CD4-positive, CD25-positive, alpha-beta regulatory T cell (primary cell): ENCODE data around the gene AFF1. TPM values are rescaled to one million over a fixed set of nuclear protein-coding genes. Genes with fewer than 3 reads are reported as not detected.
A peak's percentile ranks its signal among the peaks of the same experiment; 100 is the strongest.

Experiments
- ATAC-seq, 2 donors: fragments of 150-1000 bp; cut with Tn5 transposase; one replicate each; pipeline ENCODE4 v1.10.0; 2021; ENCODE audit warnings: low read depth in 2 of 2, moderate number of reproducible peaks in 2 of 2, moderate library complexity in 1 of 2
- DNase-seq, 3 donors: peaks; one replicate each; pipeline versions ENCODE4 v3.0.0 to v3.0.0-alpha.2; 2012 to 2022; ENCODE audit warnings: mixed read lengths in 1 of 3
- H3K27ac ChIP-seq: one replicate; pipeline ENCODE4 v1.7.0; 2013; ENCODE audit warnings: mild to moderate bottlenecking, low read length; ENCODE audit not compliant: insufficient read depth, poor library complexity, severe bottlenecking
- H3K27me3 ChIP-seq: one replicate; pipeline ENCODE4 v1.7.0; 2013; ENCODE audit warnings: low read length; ENCODE audit not compliant: control insufficient read depth, insufficient read depth
- H3K36me3 ChIP-seq: one replicate; pipeline ENCODE4 v1.7.0; 2013; ENCODE audit warnings: mild to moderate bottlenecking, low read length, moderate library complexity; ENCODE audit not compliant: control insufficient read depth, insufficient read depth
- H3K4me1 ChIP-seq: 2 replicates; pipeline ENCODE4 v1.7.0; 2013; ENCODE audit warnings: mild to moderate bottlenecking, low read length; ENCODE audit not compliant: insufficient read depth, control insufficient read depth, poor library complexity, severe bottlenecking
- H3K4me3 ChIP-seq: one replicate; pipeline ENCODE4 v1.7.0; 2013; ENCODE audit warnings: low read depth, mild to moderate bottlenecking, low read length, moderate library complexity
- H3K9me3 ChIP-seq, 2 experiments: 1 replicate in 1 of 2; 2 replicates in 1 of 2; pipeline ENCODE4 v1.7.0; 2013; ENCODE audit warnings: low read length in 2 of 2, mild to moderate bottlenecking in 1 of 2, moderate library complexity in 1 of 2; ENCODE audit not compliant: control insufficient read depth in 2 of 2
- H3K27ac Mint-ChIP-seq, 3 donors: one replicate each; pipeline ENCODE4 v1.8.0; 2020 to 2022; ENCODE audit warnings: mild to moderate bottlenecking in 3 of 3, mixed read lengths in 3 of 3, moderate library complexity in 2 of 3
- H3K27me3 Mint-ChIP-seq: one replicate; pipeline ENCODE4 v1.8.0; 2022; ENCODE audit warnings: mild to moderate bottlenecking, mixed read lengths
- H3K36me3 Mint-ChIP-seq: one replicate; pipeline ENCODE4 v1.8.0; 2020; ENCODE audit warnings: mixed read lengths
- H3K4me1 Mint-ChIP-seq, 4 donors: one replicate each; pipeline ENCODE4 v1.8.0; 2020 to 2022; ENCODE audit warnings: mixed read lengths in 4 of 4, mild to moderate bottlenecking in 1 of 4
- H3K4me3 Mint-ChIP-seq, 4 donors: one replicate each; pipeline ENCODE4 v1.8.0; 2020 to 2022; ENCODE audit warnings: mild to moderate bottlenecking in 4 of 4, mixed read lengths in 4 of 4, moderate library complexity in 3 of 4
- H3K9me3 Mint-ChIP-seq, 7 donors: one replicate each; pipeline ENCODE4 v1.8.0; 2020 to 2022; ENCODE audit warnings: mixed read lengths in 7 of 7, mild to moderate bottlenecking in 3 of 7, moderate library complexity in 2 of 7
- polyA plus RNA-seq, 4 donors: library from polyadenylated mRNA; unstranded; fragments of 300-500 nt; fragmentation: Illumina TruSeq; gene quantifications; one replicate each; pipeline ENCODE4 v1.2.3, GENCODE V29; 2021
- total RNA-seq: library from RNA; stranded (reverse); gene quantifications from one replicate; pipeline ENCODE4 v1.2.3, GENCODE V29; 2022

Gene AFF1
- total and polyA plus RNA-seq, 5 donors from 2014 or later, result 18.1 to 122 (median 37.4) TPM

- Histone ChIP-seq H3K36me3 (peaks cover 5% of the 10 kb centered on the region), H3K27ac (no peak overlapping the region), H3K9me3 (no peaks in the 10 kb centered on the region), H3K4me3 (no peak overlapping the region), H3K4me1 (peaks cover 18% of the 10 kb centered on the region), H3K27me3 (no peaks in the 10 kb centered on the region)
- no peaks in the 10 kb centered on the region for H3K9me3 Mint-ChIP-seq
- ATAC-seq (no peak), DNase-seq (no peak)
- no peaks in the 10 kb centered on the region for H3K27me3 Mint-ChIP-seq
- peak overlapping the region in 1 of 3 donors; percentile 63 for H3K27ac Mint-ChIP-seq
- H3K4me1 Mint-ChIP-seq, result peaks cover 20 to 54% (median 46%) of the 10 kb centered on the region in 4 donors
- H3K36me3 Mint-ChIP-seq, result peaks cover 35% of the 10 kb centered on the region
- H3K4me3 Mint-ChIP-seq, result no peak overlapping the region
Measured at GRCh38 chr4:86950831-86951525, 16.2 kb downstream of the AFF1 start.

GRCh38 chr4:86955888-86956451 lies 21.2 kb downstream of the AFF1 start:
- Histone ChIP-seq H3K36me3 (peaks cover 12% of the 10 kb centered on the region), H3K27me3 (no peaks in the 10 kb centered on the region), H3K4me1 (no peaks in the 10 kb centered on the region), H3K9me3 (no peaks in the 10 kb centered on the region), H3K4me3 (no peak overlapping the region), H3K27ac (no peak overlapping the region)
- Mint-ChIP-seq H3K4me3 (no peak overlapping the region), H3K4me1 (peaks cover 15 to 52% (median 46%) of the 10 kb centered on the region in 4 donors), H3K9me3 (no peaks in the 10 kb centered on the region), H3K27ac (no peak overlapping the region), H3K36me3 (peaks cover 46% of the 10 kb centered on the region), H3K27me3 (no peaks in the 10 kb centered on the region)
- ATAC-seq (peak in 1 of 2 donors; percentile 24), DNase-seq (no peak)

GRCh38 chr4:86957215-86957614 lies 22.4 kb downstream of the AFF1 start:
- ATAC-seq (no peak), DNase-seq (no peak)
- peaks cover 16% of the 10 kb centered on the region for H3K36me3 ChIP-seq
- no peaks in the 10 kb centered on the region for H3K4me1 ChIP-seq
- H3K4me3 Mint-ChIP-seq, result no peak overlapping the region
- H3K36me3 Mint-ChIP-seq, result peaks cover 43% of the 10 kb centered on the region
- no peak overlapping the region for H3K27ac ChIP-seq
- peaks cover 19 to 53% (median 47%) of the 10 kb centered on the region in 4 donors for H3K4me1 Mint-ChIP-seq
- no peaks in the 10 kb centered on the region for H3K9me3 ChIP-seq
- H3K27me3 Mint-ChIP-seq, result no peaks in the 10 kb centered on the region
- no peak overlapping the region for H3K4me3 ChIP-seq
- peak overlapping the region in 1 of 3 donors; percentile 24 for H3K27ac Mint-ChIP-seq
- no peaks in the 10 kb centered on the region for H3K27me3 ChIP-seq
- H3K9me3 Mint-ChIP-seq, result no peaks in the 10 kb centered on the region

DNA sequence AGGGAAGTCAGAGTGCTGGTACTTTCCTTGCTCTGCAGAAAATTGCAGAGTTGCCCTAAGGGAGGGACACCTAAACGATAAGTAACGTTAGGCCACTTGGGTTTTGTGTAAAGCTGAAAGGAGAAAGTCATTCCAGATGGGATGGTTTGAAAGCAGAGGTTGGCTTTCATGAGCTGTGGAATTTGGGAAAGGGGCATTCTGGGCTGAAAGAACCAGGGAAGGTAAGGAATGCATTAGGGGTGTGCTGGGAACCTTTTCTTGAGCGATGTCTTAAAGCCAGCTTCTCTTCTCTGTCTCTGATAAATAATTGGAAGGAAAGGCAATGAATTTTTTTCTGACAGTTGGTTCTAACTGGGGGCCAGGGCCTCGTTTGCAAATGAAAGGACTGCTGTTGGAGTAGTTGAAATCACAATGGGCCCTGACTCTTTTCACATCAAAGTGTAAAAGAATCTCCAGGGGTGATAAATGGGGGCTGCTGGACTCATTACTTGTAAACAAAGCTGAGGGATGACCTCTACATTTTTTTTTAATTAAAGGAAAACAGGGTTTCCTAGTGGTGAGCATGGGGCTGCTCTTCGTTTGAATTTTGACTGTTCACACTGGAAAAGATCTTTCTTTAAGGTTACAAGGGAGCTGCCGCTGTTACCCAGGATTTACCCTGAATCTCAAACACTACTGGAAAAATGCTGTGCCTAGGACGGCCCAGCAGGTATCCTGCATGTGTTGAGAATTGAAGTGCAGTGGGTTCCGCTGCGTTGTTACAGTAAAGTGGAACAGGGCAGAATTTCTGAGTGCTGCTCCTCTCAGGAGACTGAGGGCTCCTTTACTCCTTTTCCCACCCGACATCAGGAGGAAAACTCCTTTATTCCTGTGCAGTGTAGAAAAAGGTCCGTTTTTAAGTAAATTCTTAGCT lies 25.0 kb downstream of the AFF1 start:
- no peak overlapping the region for H3K4me3 ChIP-seq
- ATAC-seq, result no peak
- H3K4me1 Mint-ChIP-seq, result peaks cover 19 to 64% (median 45%) of the 10 kb centered on the region in 4 donors
- H3K27me3 ChIP-seq, result no peaks in the 10 kb centered on the region
- H3K4me1 ChIP-seq, result no peaks in the 10 kb centered on the region
- H3K36me3 ChIP-seq, result peaks cover 13% of the 10 kb centered on the region
- no peaks in the 10 kb centered on the region for H3K27me3 Mint-ChIP-seq
- no peak overlapping the region for H3K4me3 Mint-ChIP-seq
- H3K36me3 Mint-ChIP-seq, result peaks cover 41% of the 10 kb centered on the region
- no peaks in the 10 kb centered on the region for H3K9me3 Mint-ChIP-seq
- DNase-seq, result no peak
- no peaks in the 10 kb centered on the region for H3K9me3 ChIP-seq
- no peak overlapping the region for H3K27ac ChIP-seq
- H3K27ac Mint-ChIP-seq, result no peak overlapping the region

GRCh38 chr4:86960557-86960961 lies 25.7 kb downstream of the AFF1 start:
- H3K27me3 Mint-ChIP-seq, result no peaks in the 10 kb centered on the region
- no peak for DNase-seq
- no peaks in the 10 kb centered on the region for H3K9me3 ChIP-seq
- no peak for ATAC-seq
- no peak overlapping the region for H3K4me3 ChIP-seq
- H3K4me3 Mint-ChIP-seq, result no peak overlapping the region
- peaks cover 17 to 62% (median 42%) of the 10 kb centered on the region in 4 donors for H3K4me1 Mint-ChIP-seq
- peak overlapping the region in 2 of 3 donors; percentile 72 to 76 for H3K27ac Mint-ChIP-seq
- H3K4me1 ChIP-seq, result peaks cover 3% of the 10 kb centered on the region
- peaks cover 36% of the 10 kb centered on the region for H3K36me3 Mint-ChIP-seq
- no peaks in the 10 kb centered on the region for H3K27me3 ChIP-seq
- no peaks in the 10 kb centered on the region for H3K9me3 Mint-ChIP-seq
- H3K36me3 ChIP-seq, result peaks cover 13% of the 10 kb centered on the region
- no peak overlapping the region for H3K27ac ChIP-seq

DNA sequence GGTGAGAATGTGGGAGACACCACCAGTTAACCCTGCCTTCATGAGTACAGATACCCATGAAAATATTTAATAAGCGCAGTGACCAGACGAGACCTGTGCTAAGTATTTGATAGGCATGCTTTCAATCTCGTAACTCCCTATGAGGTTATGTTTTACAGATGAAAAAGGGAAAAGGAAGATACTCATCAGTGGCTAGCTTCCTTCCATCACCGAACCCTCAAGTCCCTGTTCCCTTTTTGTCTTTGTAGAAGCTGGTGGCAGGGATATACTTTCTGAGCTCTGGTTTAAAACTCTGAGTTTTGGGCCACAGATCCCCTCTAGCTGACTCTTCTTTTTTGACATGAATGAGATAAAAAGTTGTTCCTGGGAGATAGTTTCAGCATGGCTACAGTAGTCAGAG lies 26.3 kb downstream of the AFF1 start:
- no peaks in the 10 kb centered on the region for H3K9me3 ChIP-seq
- no peak overlapping the region for H3K27ac ChIP-seq
- H3K4me1 ChIP-seq, result peaks cover 3% of the 10 kb centered on the region
- Mint-ChIP-seq H3K27me3 (no peaks in the 10 kb centered on the region), H3K9me3 (no peaks in the 10 kb centered on the region), H3K4me1 (peaks cover 15 to 58% (median 39%) of the 10 kb centered on the region in 4 donors), H3K36me3 (peaks cover 33% of the 10 kb centered on the region), H3K27ac (peak overlapping the region in 2 of 3 donors; percentile 72 to 76), H3K4me3 (no peak overlapping the region)
- no peak overlapping the region for H3K4me3 ChIP-seq
- no peaks in the 10 kb centered on the region for H3K27me3 ChIP-seq
- peaks cover 10% of the 10 kb centered on the region for H3K36me3 ChIP-seq
- DNase-seq (no peak), ATAC-seq (no peak)

DNA sequence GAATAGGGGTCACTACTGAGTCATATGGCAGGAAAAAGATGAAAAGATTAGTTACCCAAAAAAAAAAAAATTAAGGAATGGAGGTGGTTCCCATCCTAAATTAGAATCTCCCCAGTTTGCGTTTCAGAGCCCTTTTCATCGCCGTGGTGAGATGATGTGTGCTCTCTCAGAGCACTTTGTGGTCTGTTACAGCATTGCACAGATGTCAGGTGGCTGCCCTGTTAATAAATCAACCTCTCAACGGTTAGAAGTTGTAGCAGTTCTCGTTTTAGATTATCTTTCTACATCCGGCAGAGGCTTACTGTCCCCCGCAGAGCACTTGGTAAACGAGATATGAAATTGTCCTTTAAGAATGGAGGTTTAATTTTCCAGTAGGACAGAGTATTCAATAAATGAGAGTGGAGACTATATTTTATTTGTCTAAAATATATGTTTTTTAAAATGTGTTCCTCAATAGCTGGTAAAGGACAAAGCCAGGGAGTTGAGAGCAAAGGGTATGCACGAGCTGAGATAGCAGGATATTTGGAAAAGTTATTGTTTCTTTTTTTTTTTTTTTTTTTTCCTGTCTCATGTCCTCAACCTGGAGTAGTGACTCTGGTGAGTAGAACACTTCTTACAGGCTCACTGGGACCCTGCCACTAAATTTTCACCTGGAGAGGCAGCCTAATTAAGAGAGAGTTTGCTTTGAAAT lies 26.9 kb downstream of the AFF1 start:
- Histone ChIP-seq H3K4me1 (peaks cover 6% of the 10 kb centered on the region), H3K27me3 (no peaks in the 10 kb centered on the region), H3K4me3 (no peak overlapping the region), H3K36me3 (peaks cover 9% of the 10 kb centered on the region), H3K9me3 (no peaks in the 10 kb centered on the region), H3K27ac (no peak overlapping the region)
- H3K36me3 Mint-ChIP-seq, result peaks cover 30% of the 10 kb centered on the region
- ATAC-seq (peak; percentile 79), DNase-seq (peak in 1 of 3 donors; percentile 63)
- H3K27me3 Mint-ChIP-seq, result no peaks in the 10 kb centered on the region
- H3K4me3 Mint-ChIP-seq, result peak overlapping the region in 2 of 4 donors; percentile 6 to 16
- peak overlapping the region; percentile 21 to 72 (median 44) for H3K27ac Mint-ChIP-seq
- H3K9me3 Mint-ChIP-seq, result no peaks in the 10 kb centered on the region
- peaks cover 15 to 51% (median 37%) of the 10 kb centered on the region in 4 donors for H3K4me1 Mint-ChIP-seq
